Common myeloid progenitor, CD34-positive (primary cell): Measurements from ENCODE around the gene EPHB1.

ENCODE experiments used
- CTCF ChIA-PET: fragments of 350-600 bp; sonication (Branson Sonifier 250); formaldehyde crosslinking; loops from one replicate; lab custom pipeline; 2021; ENCODE audit warnings: antibody characterized with exemption; lab: Charles Lee
- POLR2A ChIA-PET: fragments of 350-600 bp; sonication (Branson Sonifier 250); formaldehyde crosslinking; loops from one replicate; lab custom pipeline; 2021; ENCODE audit warnings: antibody characterized with exemption; lab: Charles Lee
- DNase-seq, 3 donors: peaks; one replicate each; pipeline versions ENCODE4 v3.0.0 to v3.0.0-alpha.2; 2013
- H3K27ac ChIP-seq, 2 experiments: 1 replicate in 1 of 2; 2 replicates in 1 of 2; pipeline ENCODE4 v1.7.0; 2013; ENCODE audit warnings: inconsistent platforms in 2 of 2, low read length in 2 of 2, mild to moderate bottlenecking in 2 of 2, low read depth in 1 of 2, moderate library complexity in 1 of 2; ENCODE audit not compliant: severe bottlenecking in 2 of 2, insufficient read depth in 1 of 2, poor library complexity in 1 of 2
- H3K27me3 ChIP-seq, 5 experiments: replicated peaks in 2 of 5; 1 replicate in 3 of 5; 2 replicates in 2 of 5; pipeline versions ENCODE4 v1.6.1 to v1.7.0; 2013; ENCODE audit warnings: low read length in 4 of 5, mild to moderate bottlenecking in 2 of 5, moderate library complexity in 2 of 5, inconsistent platforms in 1 of 5; ENCODE audit not compliant: insufficient read depth in 5 of 5, control insufficient read depth in 4 of 5
- H3K36me3 ChIP-seq, 4 experiments: 1 replicate in 2 of 4; 2 replicates in 2 of 4; pipeline versions ENCODE4 v1.6.1 to v1.7.0; 2013; ENCODE audit warnings: low read length in 3 of 4, control low read depth in 1 of 4, mild to moderate bottlenecking in 1 of 4; ENCODE audit not compliant: control insufficient read depth in 4 of 4, insufficient read depth in 4 of 4
- H3K4me1 ChIP-seq, 4 experiments: 1 replicate in 3 of 4; 2 replicates in 1 of 4; pipeline versions ENCODE4 v1.6.1 to v1.7.1; 2013; ENCODE audit warnings: low read length in 3 of 4, mild to moderate bottlenecking in 3 of 4, control low read depth in 1 of 4, inconsistent platforms in 1 of 4, moderate library complexity in 1 of 4; ENCODE audit not compliant: control insufficient read depth in 4 of 4, insufficient read depth in 4 of 4; ENCODE audit errors: control extremely low read depth in 1 of 4
- H3K4me3 ChIP-seq, 7 experiments: 1 replicate in 4 of 7; 2 replicates in 3 of 7; pipeline versions ENCODE4 v1.5.1 to v1.7.0; 2013; ENCODE audit warnings: mild to moderate bottlenecking in 7 of 7, low read length in 6 of 7, moderate library complexity in 6 of 7, inconsistent platforms in 2 of 7, low read depth in 2 of 7, control low read depth in 1 of 7; ENCODE audit not compliant: insufficient read depth in 4 of 7, control insufficient read depth in 1 of 7; ENCODE audit errors: extremely low read depth in 1 of 7
- H3K9me3 ChIP-seq, 5 experiments: 1 replicate in 4 of 5; 2 replicates in 1 of 5; pipeline versions ENCODE4 v1.6.1 to v1.7.1; 2013; ENCODE audit warnings: low read length in 4 of 5, mild to moderate bottlenecking in 2 of 5, inconsistent platforms in 1 of 5, low read depth in 1 of 5, moderate library complexity in 1 of 5; ENCODE audit not compliant: control insufficient read depth in 4 of 5, insufficient read depth in 2 of 5; ENCODE audit errors: control extremely low read depth in 1 of 5
- WGBS: methylation state at CpG from one replicate; pipeline ENCODE4 v1.1.5; 2013; ENCODE audit not compliant: insufficient coverage; 5-methylcytosine and 5-hydroxymethylcytosine counted together

EPHB1 gene

GRCh38 chr3:135135445-135135844, 340.4 kb downstream of the EPHB1 start:
- ChIA-PET CTCF (no interaction called here), POLR2A (no interaction called here)
- H3K4me1 ChIP-seq, result no peaks in the 10 kb centered on the region
- no CpG with 5 or more reads among the region's 1 CpG for WGBS
- H3K27me3 ChIP-seq, result no peaks in the 10 kb centered on the region
- H3K27ac ChIP-seq, result no peak overlapping the region
- H3K4me3 ChIP-seq, result no peak overlapping the region
- no peaks in the 10 kb centered on the region for H3K9me3 ChIP-seq
- H3K36me3 ChIP-seq, result no peaks in the 10 kb centered on the region
- no peak for DNase-seq

DNA sequence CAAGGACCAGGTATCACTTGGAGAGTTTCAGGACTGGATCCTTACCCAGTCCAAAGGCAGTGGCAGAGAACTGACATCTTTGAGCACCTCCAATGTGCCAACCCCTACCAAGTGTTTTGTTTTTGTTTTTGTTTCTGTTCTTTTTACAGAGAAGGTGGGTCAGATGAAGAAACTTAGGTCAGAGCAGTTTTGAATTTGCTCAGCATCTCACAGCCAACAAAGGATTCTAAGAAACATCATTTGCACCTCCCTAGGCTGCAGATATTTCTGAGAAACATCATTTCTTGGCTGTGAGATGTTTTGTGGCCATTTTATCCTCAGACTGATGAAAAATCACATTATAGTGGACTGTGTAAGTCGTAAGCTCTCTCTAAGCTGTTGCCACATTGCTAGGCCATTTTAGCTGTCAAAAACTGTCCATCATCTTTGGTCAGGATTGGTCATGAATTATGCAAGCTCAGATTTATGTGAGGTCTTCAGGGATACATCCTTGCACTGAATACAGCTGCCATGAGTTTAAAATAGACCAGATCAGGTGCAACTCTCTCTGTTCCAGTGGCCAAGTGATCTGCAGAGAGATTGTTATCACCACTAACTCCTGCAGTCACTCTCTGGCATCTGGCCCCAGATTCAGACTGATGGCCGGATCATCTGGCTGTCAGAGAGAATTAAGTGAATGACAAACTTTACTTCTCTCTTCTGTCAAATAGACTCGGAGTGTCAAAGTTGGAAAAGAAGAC, 341.5 kb downstream of the EPHB1 start:
- no peaks in the 10 kb centered on the region for H3K9me3 ChIP-seq
- H3K27ac ChIP-seq, result no peak overlapping the region
- H3K36me3 ChIP-seq, result no peaks in the 10 kb centered on the region
- H3K4me1 ChIP-seq, result no peaks in the 10 kb centered on the region
- H3K4me3 ChIP-seq, result no peak overlapping the region
- ChIA-PET CTCF (no interaction called here), POLR2A (no interaction called here)
- no peaks in the 10 kb centered on the region for H3K27me3 ChIP-seq
- DNase-seq, result no peak
- WGBS, result 100% methylated on average over 1 of the region's 3 CpGs

- ChIA-PET CTCF (no interaction called here), POLR2A (no interaction called here)
- DNase-seq, result no peak
- Histone ChIP-seq H3K36me3 (no peaks in the 10 kb centered on the region), H3K27me3 (no peaks in the 10 kb centered on the region), H3K4me3 (no peak overlapping the region), H3K4me1 (no peaks in the 10 kb centered on the region), H3K27ac (no peak overlapping the region), H3K9me3 (no peaks in the 10 kb centered on the region)
- WGBS, result 83% methylated on average over 2 of the region's 2 CpGs
Measured at GRCh38 chr3:135137296-135137695, 342.2 kb downstream of the EPHB1 start.

GRCh38 chr3:135138776-135139175, 343.7 kb downstream of the EPHB1 start:
- CTCF ChIA-PET, result no interaction called here
- no peak overlapping the region for H3K4me3 ChIP-seq
- no peak for DNase-seq
- no peaks in the 10 kb centered on the region for H3K36me3 ChIP-seq
- POLR2A ChIA-PET, result no interaction called here
- 88% methylated on average over 3 of the region's 4 CpGs for WGBS
- H3K4me1 ChIP-seq, result no peaks in the 10 kb centered on the region
- no peaks in the 10 kb centered on the region for H3K9me3 ChIP-seq
- no peaks in the 10 kb centered on the region for H3K27me3 ChIP-seq
- H3K27ac ChIP-seq, result no peak overlapping the region

GRCh38 chr3:135140591-135140990, 345.5 kb downstream of the EPHB1 start:
- Histone ChIP-seq H3K4me1 (no peaks in the 10 kb centered on the region), H3K4me3 (no peak overlapping the region), H3K27me3 (no peaks in the 10 kb centered on the region), H3K27ac (no peak overlapping the region), H3K9me3 (no peaks in the 10 kb centered on the region), H3K36me3 (no peaks in the 10 kb centered on the region)
- WGBS, result no CpG with 5 or more reads among the region's 3 CpGs
- ChIA-PET CTCF (no interaction called here), POLR2A (no interaction called here)
- no peak for DNase-seq

- Histone ChIP-seq H3K4me3 (no peak overlapping the region), H3K4me1 (no peaks in the 10 kb centered on the region), H3K9me3 (no peaks in the 10 kb centered on the region), H3K36me3 (no peaks in the 10 kb centered on the region), H3K27ac (no peak overlapping the region), H3K27me3 (no peaks in the 10 kb centered on the region)
- ChIA-PET CTCF (no interaction called here), POLR2A (no interaction called here)
- DNase-seq, result no peak
- 100% methylated on average over 2 of the region's 5 CpGs for WGBS
Measured at GRCh38 chr3:135141160-135141559, 346.1 kb downstream of the EPHB1 start.

DNA sequence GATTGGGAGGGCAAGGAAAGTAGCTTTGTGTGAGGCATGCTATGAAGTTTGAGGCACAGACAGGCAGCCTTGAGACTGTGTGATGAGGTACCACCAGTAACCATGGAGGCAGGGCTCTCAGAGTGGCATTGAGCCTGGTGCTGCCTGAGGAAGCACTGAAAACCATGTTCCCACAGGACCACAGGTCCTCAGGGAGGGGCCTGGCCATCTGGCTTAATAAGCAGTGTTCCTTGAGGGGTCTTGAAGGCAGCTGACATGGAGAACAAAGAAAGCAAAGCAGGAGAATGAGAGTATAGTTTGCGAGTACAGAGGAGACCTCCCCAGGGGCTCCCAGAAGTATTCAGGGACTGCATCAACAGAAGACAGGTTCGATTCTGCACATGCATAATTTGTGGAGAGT, 346.6 kb downstream of the EPHB1 start:
- no peaks in the 10 kb centered on the region for H3K9me3 ChIP-seq
- H3K4me3 ChIP-seq, result no peak overlapping the region
- DNase-seq, result no peak
- no peak overlapping the region for H3K27ac ChIP-seq
- H3K36me3 ChIP-seq, result no peaks in the 10 kb centered on the region
- H3K4me1 ChIP-seq, result no peaks in the 10 kb centered on the region
- CTCF ChIA-PET, result no interaction called here
- POLR2A ChIA-PET, result no interaction called here
- WGBS, result 91% methylated on average over 2 of the region's 2 CpGs
- no peaks in the 10 kb centered on the region for H3K27me3 ChIP-seq
